Uterus (tissue), 2 donors: ENCODE results near the gene GON7.
"Not testable (repeated sequence)": the region's sequence is repeated elsewhere in the genome, so short reads cannot be mapped to it uniquely, and the experiment has no call there.

Experiments
- CTCF ChIP-seq, 4 experiments: fragments of 200-600 bp in 2 of 4; fragments of 450-650 bp in 2 of 4; sonication (generic) in 2 of 4; IDR thresholded peaks; one replicate each; pipeline ENCODE4 v1.5.1; 2016 to 2019; ENCODE audit warnings: antibody characterized with exemption in 4 of 4, mild to moderate bottlenecking in 2 of 4, moderate library complexity in 1 of 4
- POLR2A ChIP-seq, 2 donors: fragments of 450-650 bp; IDR thresholded peaks; one replicate each; pipeline ENCODE4 v1.6.1; 2016; ENCODE audit warnings: antibody characterized with exemption in 2 of 2, mild to moderate bottlenecking in 1 of 2, moderate library complexity in 1 of 2

- not testable (repeated sequence) for TF ChIP-seq CTCF, POLR2A (IDR thresholded peaks at IDR 0.05)
Observed at GRCh38 chr14:93168610-93169009, 38.3 kb downstream of the GON7 start.
